ENCODE data around the gene NGEF. TPM values are rescaled to one million over a fixed set of nuclear protein-coding genes. Genes with fewer than 3 reads are reported as not detected.

Gene NGEF
- total and polyA plus RNA-seq, 10 of the 15 experiments (the other 5 are each of a cell fraction or from before 2014, with no cell fraction given), result 0.12 TPM; not detected in 9

DNA sequence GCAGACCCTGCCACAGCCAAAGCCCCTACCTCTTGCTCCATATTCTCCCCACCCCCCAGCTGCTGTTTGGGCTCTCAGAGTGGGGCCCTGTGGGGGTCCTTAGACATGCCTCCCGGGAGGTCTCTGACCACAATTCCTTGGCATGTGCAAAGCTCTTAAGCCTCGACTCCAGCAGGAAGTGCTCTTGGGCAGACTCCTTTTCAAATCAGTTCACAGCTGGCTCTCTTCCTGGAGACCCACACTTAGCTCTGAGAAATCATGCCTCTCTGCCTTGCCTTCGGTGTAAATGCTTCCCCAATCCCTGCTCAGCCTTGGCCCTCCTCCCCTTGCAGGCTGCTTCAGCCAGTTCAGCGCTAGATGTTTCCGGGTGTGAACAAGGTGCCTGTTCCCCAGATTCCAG lies 46.9 kb downstream of the NGEF start:
- intact Hi-C loops (cut with micrococcal nuclease; ENCODE audit: unreplicated experiment), result no loop called here
- TF ChIP-seq, protein P1, sequence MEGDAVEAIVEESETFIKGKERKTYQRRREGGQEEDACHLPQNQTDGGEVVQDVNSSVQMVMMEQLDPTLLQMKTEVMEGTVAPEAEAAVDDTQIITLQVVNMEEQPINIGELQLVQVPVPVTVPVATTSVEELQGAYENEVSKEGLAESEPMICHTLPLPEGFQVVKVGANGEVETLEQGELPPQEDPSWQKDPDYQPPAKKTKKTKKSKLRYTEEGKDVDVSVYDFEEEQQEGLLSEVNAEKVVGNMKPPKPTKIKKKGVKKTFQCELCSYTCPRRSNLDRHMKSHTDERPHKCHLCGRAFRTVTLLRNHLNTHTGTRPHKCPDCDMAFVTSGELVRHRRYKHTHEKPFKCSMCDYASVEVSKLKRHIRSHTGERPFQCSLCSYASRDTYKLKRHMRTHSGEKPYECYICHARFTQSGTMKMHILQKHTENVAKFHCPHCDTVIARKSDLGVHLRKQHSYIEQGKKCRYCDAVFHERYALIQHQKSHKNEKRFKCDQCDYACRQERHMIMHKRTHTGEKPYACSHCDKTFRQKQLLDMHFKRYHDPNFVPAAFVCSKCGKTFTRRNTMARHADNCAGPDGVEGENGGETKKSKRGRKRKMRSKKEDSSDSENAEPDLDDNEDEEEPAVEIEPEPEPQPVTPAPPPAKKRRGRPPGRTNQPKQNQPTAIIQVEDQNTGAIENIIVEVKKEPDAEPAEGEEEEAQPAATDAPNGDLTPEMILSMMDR (IDR thresholded peaks at IDR 0.05 in 2 of 3, conservative IDR thresholded peaks at IDR 0.05 in 1 of 3; ENCODE audit: control insufficient read depth in 2 of 3, extremely low read depth in 1 of 3, insufficient read depth in 1 of 3, low read depth in 3 of 3, low read length in 3 of 3), result no peak
- TF ChIP-seq DPF2 (IDR thresholded peaks at IDR 0.05) (no peak), TBL1XR1 (IDR thresholded peaks at IDR 0.05; ENCODE audit: low read depth, low read length) (no peak), STAT1 (conservative IDR thresholded peaks at IDR 0.05) (no peak)
- TF ChIP-seq, protein P2, sequence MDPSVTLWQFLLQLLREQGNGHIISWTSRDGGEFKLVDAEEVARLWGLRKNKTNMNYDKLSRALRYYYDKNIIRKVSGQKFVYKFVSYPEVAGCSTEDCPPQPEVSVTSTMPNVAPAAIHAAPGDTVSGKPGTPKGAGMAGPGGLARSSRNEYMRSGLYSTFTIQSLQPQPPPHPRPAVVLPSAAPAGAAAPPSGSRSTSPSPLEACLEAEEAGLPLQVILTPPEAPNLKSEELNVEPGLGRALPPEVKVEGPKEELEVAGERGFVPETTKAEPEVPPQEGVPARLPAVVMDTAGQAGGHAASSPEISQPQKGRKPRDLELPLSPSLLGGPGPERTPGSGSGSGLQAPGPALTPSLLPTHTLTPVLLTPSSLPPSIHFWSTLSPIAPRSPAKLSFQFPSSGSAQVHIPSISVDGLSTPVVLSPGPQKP (IDR thresholded peaks at IDR 0.05; ENCODE audit: low read depth, low read length), result no peak
- POLR2A ChIA-PET, result no interaction called here
- no peak overlapping the region for H3K4me3 ChIP-seq
- H2AFZ ChIP-seq (ENCODE audit: control insufficient read depth, low read depth, low read length), result no peak overlapping the region
- ATAC-seq (no peak), DNase-seq (ENCODE audit: low read depth, low spot score) (no peak), FAIRE-seq (no peak)
- H3K9me3 ChIP-seq (replicated peaks; ENCODE audit: control insufficient read depth, insufficient read depth, low read length), result peaks cover 5% of the 10 kb centered on the region; the same call in 1 of the 3 replicates
- H3K79me2 ChIP-seq (ENCODE audit: control insufficient read depth, insufficient read depth, low read length), result no peaks in the 10 kb centered on the region
- SMC1A ChIA-PET (ENCODE audit: uncharacterized antibody, unreplicated experiment), result interaction anchor here (2.1 kb wide), 1 partner anchor 11 kb away, joined by 6 read pairs; no protein-coding TSS in a partner anchor
- RAD21 ChIA-PET (ENCODE audit: unreplicated experiment), result no interaction called here
- no peaks in the 10 kb centered on the region; a peak in 1 of 4 replicates for H3K36me3 ChIP-seq (ENCODE audit: control insufficient read depth in 2 of 2, insufficient read depth in 2 of 2, low read length in 1 of 2)
- in situ Hi-C loops (cut with MboI), result no loop called here
- H3K4me1 ChIP-seq (ENCODE audit: control insufficient read depth, insufficient read depth, low read length), result no peaks in the 10 kb centered on the region
- H3K27ac ChIP-seq (ENCODE audit: control insufficient read depth, insufficient read depth), result no peak overlapping the region
- 61% methylated on average over 5 of the region's 5 CpGs for whole genome bisulfite sequencing (ENCODE audit: insufficient coverage, insufficient replicate concordance, low lambda C conversion rate, missing lambda C conversion rate)
- H3K27me3 ChIP-seq (replicated peaks in 1 of 2; ENCODE audit: control insufficient read depth in 2 of 2, insufficient read depth in 2 of 2, low read length in 1 of 2), result no peaks in the 10 kb centered on the region; a peak in 1 of 4 replicates
- H3K9ac ChIP-seq (ENCODE audit: control insufficient read depth, insufficient read depth, low read length), result no peak overlapping the region
- H3K4me2 ChIP-seq (ENCODE audit: control insufficient read depth, insufficient read depth), result no peak overlapping the region
- CTCF ChIA-PET, result no interaction called here
- BruUV-seq (replicated peaks), result no TSS peak
- no peaks in the 10 kb centered on the region for H4K20me1 ChIP-seq (ENCODE audit: control insufficient read depth, insufficient read depth)
